BJ (cell line): ENCODE data around the gene IFI30. TPM values are rescaled to one million over a fixed set of nuclear protein-coding genes. Genes with fewer than 3 reads are reported as not detected.
"Not testable (repeated sequence)": the region's sequence is repeated elsewhere in the genome, so short reads cannot be mapped to it uniquely, and the experiment has no call there.

Source experiments
- CTCF ChIA-PET: fragments of 350-600 bp; formaldehyde crosslinking; extraction: SDS; loops from one replicate; lab custom pipeline; 2021; ENCODE audit warnings: antibody characterized with exemption, inconsistent platforms; lab: Yijun Ruan, JAX
- POLR2A ChIA-PET: fragments of 300-600 bp; sonication (Branson Sonifier 250); formaldehyde crosslinking; extraction: SDS; loops from one replicate; lab custom pipeline; 2021; ENCODE audit warnings: antibody characterized with exemption; lab: Charles Lee
- DNase-seq: peaks from one replicate; pipeline ENCODE4 v3.0.0-alpha.2; 2011; ENCODE audit warnings: low read depth
- H3K27me3 ChIP-seq: 2 replicates; pipeline ENCODE4 v1.6.0; 2011; ENCODE audit warnings: low read length; ENCODE audit not compliant: control insufficient read depth, insufficient read depth
- H3K36me3 ChIP-seq: 2 replicates; pipeline ENCODE4 v1.5.1; 2011; ENCODE audit warnings: low read length; ENCODE audit not compliant: control insufficient read depth, insufficient read depth
- H3K4me3 ChIP-seq: 2 replicates; pipeline ENCODE4 v1.5.1; 2011; ENCODE audit warnings: low read depth, mild to moderate bottlenecking, control low read depth, low read length
- CTCF ChIP-seq: IDR thresholded peaks from 2 replicates; pipeline ENCODE4 v1.5.1; 2011; ENCODE audit warnings: low read depth, mild to moderate bottlenecking, control low read depth, inconsistent platforms, low read length, moderate library complexity; ENCODE audit not compliant: insufficient read depth
- polyA plus RNA-seq: library from polyadenylated mRNA; depleted of rRNA; stranded (reverse); fragments of >200 nt; gene quantifications from 2 replicates; pipeline ENCODE4 v1.2.3, GENCODE V29; 2011

IFI30 gene
- polyA plus RNA-seq, 1 experiment: 14.5 TPM

DNA sequence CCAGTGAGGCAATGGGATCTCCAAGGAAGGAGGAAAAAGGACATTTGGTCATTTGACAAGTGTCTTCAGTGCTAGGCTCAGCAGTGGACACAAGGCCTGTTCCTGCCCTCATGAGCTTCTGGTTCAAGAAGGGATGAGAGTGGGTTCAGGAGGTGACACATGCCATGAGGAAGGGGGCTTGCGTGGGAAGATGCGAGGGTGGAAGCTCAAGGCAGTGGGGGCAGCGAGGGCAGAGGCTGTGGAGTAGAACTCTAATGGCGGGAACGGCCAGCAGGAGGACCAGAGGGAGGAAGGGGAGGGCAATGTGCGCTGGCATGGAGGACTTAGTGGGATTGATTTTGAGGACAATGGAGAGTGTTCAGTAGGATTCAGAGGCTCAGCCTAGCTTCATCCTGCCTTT lies 17.3 kb upstream of the IFI30 start:
- POLR2A ChIA-PET: interaction anchor here (0.5 kb wide), 1 partner anchor 341 kb away, joined by 5 read pairs; no protein-coding TSS in a partner anchor

GRCh38 chr19:18156841-18157464 lies 16.7 kb upstream of the IFI30 start:
- CTCF ChIA-PET: interaction anchor here (1.2 kb wide), 1 partner anchor 11 kb away, joined by 4 read pairs; no protein-coding TSS in a partner anchor
- Histone ChIP-seq H3K27me3 (no peaks in the 10 kb centered on the region), H3K4me3 (no peak overlapping the region), H3K36me3 (peaks cover 15% of the 10 kb centered on the region)
- no peak for DNase-seq
- POLR2A ChIA-PET: no interaction called here
- no peak for TF ChIP-seq CTCF

More for the DNA sequence above, 17.3 kb upstream of the IFI30 start:
- no peak overlapping the region for H3K4me3 ChIP-seq
- no peaks in the 10 kb centered on the region for H3K27me3 ChIP-seq
- peaks cover 13% of the 10 kb centered on the region for H3K36me3 ChIP-seq
- CTCF ChIA-PET: interaction anchor here (1.2 to 1.7 kb wide), 2 partner anchors 12 to 43 kb away, joined by 4 to 5 read pairs; no protein-coding TSS in a partner anchor
- no peak for DNase-seq
- TF ChIP-seq CTCF: no peak

DNA sequence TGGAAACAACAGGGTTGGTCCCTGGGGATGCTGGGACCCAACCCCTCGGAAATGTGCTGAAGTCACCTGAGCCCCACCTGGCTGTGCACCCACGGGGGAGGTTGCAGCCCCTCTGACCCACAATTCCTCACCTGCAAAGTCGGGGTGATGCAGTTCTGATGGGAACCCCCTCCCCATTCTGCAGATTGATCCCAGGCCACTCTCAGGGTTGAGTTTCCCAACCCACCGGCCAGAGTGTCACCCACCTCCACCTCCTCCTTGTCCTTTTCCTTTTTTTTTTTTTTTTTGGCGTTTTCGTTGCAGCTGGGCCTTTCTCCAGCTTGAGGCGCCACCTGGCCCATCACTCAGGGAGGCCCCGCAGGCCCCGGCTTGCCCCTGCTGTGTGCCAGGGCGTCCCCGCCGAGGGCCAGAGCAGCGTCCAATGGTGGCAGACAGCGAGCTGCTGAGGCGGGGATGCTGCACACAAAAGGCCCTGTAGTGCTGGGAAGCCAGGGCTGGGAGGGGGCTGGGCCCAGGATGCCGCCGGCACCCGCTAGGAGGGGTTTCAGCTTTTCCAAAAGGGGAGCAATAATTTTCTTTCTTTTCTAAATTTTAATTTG lies 16.0 kb upstream of the IFI30 start:
- DNase-seq: no peak
- TF ChIP-seq CTCF: no peak
- peaks cover 18% of the 10 kb centered on the region for H3K36me3 ChIP-seq
- no peaks in the 10 kb centered on the region for H3K27me3 ChIP-seq
- H3K4me3 ChIP-seq: no peak overlapping the region
- CTCF ChIA-PET: interaction anchor here (0.6 to 2.3 kb wide), 5 partner anchors 10 to 838 kb away, joined by 3 to 10 read pairs (median 3); no protein-coding TSS in a partner anchor
- POLR2A ChIA-PET: no interaction called here

GRCh38 chr19:18158467-18158866 lies 15.1 kb upstream of the IFI30 start:
- POLR2A ChIA-PET: no interaction called here
- no peak for DNase-seq

GRCh38 chr19:18159059-18159616 lies 14.5 kb upstream of the IFI30 start:
- DNase-seq, H3K27me3 ChIP-seq, H3K4me3 ChIP-seq, POLR2A ChIA-PET: not testable (repeated sequence)
- H3K36me3 ChIP-seq: peaks cover 25% of the 10 kb centered on the region
- CTCF ChIA-PET: interaction anchor here (2.3 kb wide), 1 partner anchor 9 kb away, joined by 10 read pairs; no protein-coding TSS in a partner anchor

More at GRCh38 chr19:18158467-18158866, 15.1 kb upstream of the IFI30 start:
- peaks cover 25% of the 10 kb centered on the region for H3K36me3 ChIP-seq
- CTCF ChIA-PET: interaction anchor here (0.6 to 2.3 kb wide), 5 partner anchors 10 to 837 kb away, joined by 3 to 10 read pairs (median 3); no protein-coding TSS in a partner anchor
- no peaks in the 10 kb centered on the region for H3K27me3 ChIP-seq
- H3K4me3 ChIP-seq: no peak overlapping the region
- TF ChIP-seq CTCF: no peak
